HepG2 (cell line): ENCODE results near the gene LIM2. TPM values are rescaled to one million over a fixed set of nuclear protein-coding genes. Genes with fewer than 3 reads are reported as not detected.

ENCODE experiments used
- ETV6 ChIP-seq: sonication (generic); formaldehyde crosslinking; conservative IDR thresholded peaks from 2 replicates; pipeline ENCODE4 v1.4.0; 2020; ENCODE audit warnings: missing genetic modification reagents
- NFYC ChIP-seq: IDR thresholded peaks from 2 replicates; pipeline ENCODE4 v1.6.1; 2016; ENCODE audit warnings: missing genetic modification reagents, missing compliant biosample characterization
- POLR2AphosphoS5 ChIP-seq: IDR thresholded peaks from 2 replicates; pipeline ENCODE4 v1.6.1; 2012; ENCODE audit warnings: low read depth, low read length
- PRDM15 ChIP-seq: sonication (generic); formaldehyde crosslinking; IDR thresholded peaks from 2 replicates; pipeline ENCODE4 v1.4.0; 2020; ENCODE audit warnings: missing genetic modification reagents
- RXRB ChIP-seq: IDR thresholded peaks from 2 replicates; pipeline ENCODE4 v1.6.1; 2016; ENCODE audit warnings: borderline replicate concordance, missing genetic modification reagents, missing compliant biosample characterization
- SKIL ChIP-seq: sonication (generic); formaldehyde crosslinking; IDR thresholded peaks from 2 replicates; pipeline ENCODE4 v1.8.0; 2022; ENCODE audit warnings: missing genetic modification reagents, mild to moderate bottlenecking, moderate library complexity, borderline replicate concordance
- SNAI1 ChIP-seq: sonication (generic); formaldehyde crosslinking; IDR thresholded peaks from 2 replicates; pipeline ENCODE4 v1.5.0; 2020; ENCODE audit warnings: mild to moderate bottlenecking, missing genetic modification reagents, borderline replicate concordance
- TAF1 ChIP-seq: sonication (generic); formaldehyde crosslinking; IDR thresholded peaks from 2 replicates; pipeline ENCODE4 v1.4.0; 2020; ENCODE audit warnings: missing genetic modification reagents
- TEAD2 ChIP-seq: sonication (generic); formaldehyde crosslinking; IDR thresholded peaks from 2 replicates; pipeline ENCODE4 v1.9.0; 2021; ENCODE audit warnings: missing genetic modification reagents
- ZFP82 ChIP-seq: sonication (generic); formaldehyde crosslinking; IDR thresholded peaks from 2 replicates; pipeline ENCODE4 v1.5.1; 2020; ENCODE audit warnings: mild to moderate bottlenecking, missing genetic modification reagents, borderline replicate concordance
- ZFY ChIP-seq: sonication (generic); formaldehyde crosslinking; IDR thresholded peaks from 2 replicates; pipeline ENCODE4 v1.4.0; 2020; ENCODE audit warnings: missing genetic modification reagents
- ZNF615 ChIP-seq: sonication (generic); formaldehyde crosslinking; IDR thresholded peaks from 2 replicates; pipeline ENCODE4 v1.5.0; 2020; ENCODE audit warnings: mild to moderate bottlenecking, missing genetic modification reagents, borderline replicate concordance
- ZNF710 ChIP-seq: sonication (generic); formaldehyde crosslinking; IDR thresholded peaks from 2 replicates; pipeline ENCODE4 v1.5.0; 2020; ENCODE audit warnings: mild to moderate bottlenecking, missing genetic modification reagents, borderline replicate concordance
- polyA plus RNA-seq, 8 experiments: library from polyadenylated mRNA; depleted of rRNA in 3 of 8; stranded (reverse) in 7 of 8; unstranded in 1 of 8; fragments of >200 nt; fragmentation: Illumina TruSeq in 4 of 8; extraction: Trizol in 4 of 8; gene quantifications; 2 replicates each; pipeline versions ENCODE4 v1.2.1 to v1.2.3, GENCODE V29; 2011 to 2016; ENCODE audit warnings: low read depth in 4 of 8, missing spikeins in 1 of 8, mixed read lengths in 1 of 8; ENCODE audit not compliant: insufficient read depth in 1 of 8
- total RNA-seq, 5 experiments: library from RNA; depleted of rRNA; stranded (reverse); fragments of >200 nt; fragmentation: Illumina TruSeq; extraction: Trizol; gene quantifications; 2 replicates each; pipeline ENCODE4 v1.2.3, GENCODE V29; 2016; ENCODE audit warnings: low read depth in 1 of 5
- TF ChIP-seq, protein P1 (sequence below): sonication (generic); formaldehyde crosslinking; IDR thresholded peaks from 2 replicates; pipeline ENCODE4 v1.5.1; 2020; ENCODE audit warnings: mild to moderate bottlenecking, missing genetic modification reagents, moderate library complexity
- TF ChIP-seq, protein P2 (sequence below): sonication (generic); formaldehyde crosslinking; IDR thresholded peaks from 2 replicates; pipeline ENCODE4 v1.5.0; 2020; ENCODE audit warnings: missing genetic modification reagents

The LIM2 gene
- total and polyA plus RNA-seq, 2 of the 13 experiments (the other 11 are each of a cell fraction or from before 2014, with no cell fraction given) = 1.3 TPM; not detected in 1

DNA sequence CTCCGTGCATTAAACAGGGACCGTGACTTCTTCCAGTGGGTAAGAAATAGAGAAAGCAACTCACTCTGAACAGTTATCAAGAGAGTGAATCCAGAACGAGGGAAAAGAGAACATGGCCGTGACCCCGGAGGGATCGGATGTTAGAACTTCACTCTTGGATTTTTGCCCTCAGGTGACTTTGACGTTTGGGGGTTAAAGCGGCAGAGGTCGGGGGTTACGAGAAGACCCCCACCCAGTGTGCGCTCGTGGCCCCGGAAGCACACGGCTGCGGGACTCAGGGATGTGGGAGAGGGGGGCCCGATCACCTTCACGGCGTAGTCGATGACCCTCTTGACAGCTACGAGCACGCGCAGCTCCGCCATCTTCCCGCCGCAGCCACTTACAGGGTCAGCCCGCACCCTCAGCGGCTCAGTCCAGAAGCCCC, 21.8 kb downstream of the LIM2 start, which contains the start of gene ETFB (continued):
- TF ChIP-seq SKIL = 0 out of 2 replicates have a peak, but pooled peaks have one; percentile 12
- TF ChIP-seq, protein P1, sequence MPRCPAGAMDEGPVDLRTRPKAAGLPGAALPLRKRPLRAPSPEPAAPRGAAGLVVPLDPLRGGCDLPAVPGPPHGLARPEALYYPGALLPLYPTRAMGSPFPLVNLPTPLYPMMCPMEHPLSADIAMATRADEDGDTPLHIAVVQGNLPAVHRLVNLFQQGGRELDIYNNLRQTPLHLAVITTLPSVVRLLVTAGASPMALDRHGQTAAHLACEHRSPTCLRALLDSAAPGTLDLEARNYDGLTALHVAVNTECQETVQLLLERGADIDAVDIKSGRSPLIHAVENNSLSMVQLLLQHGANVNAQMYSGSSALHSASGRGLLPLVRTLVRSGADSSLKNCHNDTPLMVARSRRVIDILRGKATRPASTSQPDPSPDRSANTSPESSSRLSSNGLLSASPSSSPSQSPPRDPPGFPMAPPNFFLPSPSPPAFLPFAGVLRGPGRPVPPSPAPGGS (CRISPR knock-in tag) = no peak
- no peak for TF ChIP-seq ETV6 (CRISPR knock-in tag)
- TF ChIP-seq TEAD2 (CRISPR knock-in tag) = 0 out of 2 replicates have a peak, but pooled peaks have one; percentile 17
- no peak; the same call in 1 of the 2 replicates for TF ChIP-seq TAF1 (CRISPR knock-in tag)
- TF ChIP-seq ZFP82 (CRISPR knock-in tag) = peak; percentile 15; the same call in 1 of the 2 replicates
- peak; percentile 13; the same call in 1 of the 2 replicates for TF ChIP-seq ZNF615 (CRISPR knock-in tag)
- no peak for TF ChIP-seq ZNF710
- peak; percentile 35; the same call in 1 of the 2 replicates for TF ChIP-seq ZFY (CRISPR knock-in tag)
- no peak for TF ChIP-seq RXRB (CRISPR knock-in tag)
- peak; percentile 15; the same call in 1 of the 2 replicates for TF ChIP-seq POLR2AphosphoS5
- TF ChIP-seq NFYC (CRISPR knock-in tag) = no peak
- 0 out of 2 replicates have a peak, but pooled peaks have one; percentile 63 for TF ChIP-seq PRDM15 (CRISPR knock-in tag)
- TF ChIP-seq, protein P2, sequence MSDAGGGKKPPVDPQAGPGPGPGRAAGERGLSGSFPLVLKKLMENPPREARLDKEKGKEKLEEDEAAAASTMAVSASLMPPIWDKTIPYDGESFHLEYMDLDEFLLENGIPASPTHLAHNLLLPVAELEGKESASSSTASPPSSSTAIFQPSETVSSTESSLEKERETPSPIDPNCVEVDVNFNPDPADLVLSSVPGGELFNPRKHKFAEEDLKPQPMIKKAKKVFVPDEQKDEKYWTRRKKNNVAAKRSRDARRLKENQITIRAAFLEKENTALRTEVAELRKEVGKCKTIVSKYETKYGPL (CRISPR knock-in tag) = 0 out of 2 replicates have a peak, but pooled peaks have one; percentile 30
- TF ChIP-seq SNAI1 = no peak
